Breast epithelium (tissue), 3 donors: Measurements from ENCODE around the gene ABCC4.

Experiments used
- POLR2A ChIP-seq: fragments of 450-650 bp; IDR thresholded peaks from one replicate; pipeline ENCODE4 v1.6.1; 2016; ENCODE audit warnings: antibody characterized with exemption, mild to moderate bottlenecking, moderate library complexity
- POLR2AphosphoS5 ChIP-seq, 3 donors: sonication (generic); formaldehyde crosslinking; IDR thresholded peaks; one replicate each; pipeline ENCODE4 v1.6.1; 2017; ENCODE audit warnings: antibody characterized with exemption in 3 of 3
- TF ChIP-seq, protein P1 (sequence below), 3 donors: fragments of 450-650 bp; IDR thresholded peaks; one replicate each; pipeline ENCODE4 v1.5.1; 2016 to 2017; ENCODE audit warnings: antibody characterized with exemption in 3 of 3, mild to moderate bottlenecking in 3 of 3, moderate library complexity in 3 of 3

DNA sequence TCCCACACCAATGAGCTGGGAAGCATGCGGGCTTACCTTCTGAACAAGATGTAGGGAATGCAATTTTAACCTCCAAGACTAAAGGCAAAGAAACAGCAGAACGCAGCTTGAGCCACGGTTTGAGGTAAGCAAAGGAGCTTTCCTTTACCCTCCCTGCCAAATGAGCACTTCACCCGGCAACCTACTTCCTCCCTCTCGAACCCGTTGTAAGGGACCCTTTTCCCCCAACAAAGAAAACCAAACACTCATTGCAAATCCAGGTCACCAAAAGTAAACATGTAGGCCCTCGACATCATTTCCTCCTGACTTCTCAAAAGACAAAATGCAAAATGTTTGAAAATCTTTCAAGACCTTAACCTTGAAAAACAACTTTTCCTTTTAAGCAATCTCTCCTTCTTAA, 65.3 kb downstream of the ABCC4 start:
- TF ChIP-seq POLR2A: no peak
- no peak for TF ChIP-seq POLR2AphosphoS5 (IDR thresholded peaks at IDR 0.05)
- TF ChIP-seq, protein P1, sequence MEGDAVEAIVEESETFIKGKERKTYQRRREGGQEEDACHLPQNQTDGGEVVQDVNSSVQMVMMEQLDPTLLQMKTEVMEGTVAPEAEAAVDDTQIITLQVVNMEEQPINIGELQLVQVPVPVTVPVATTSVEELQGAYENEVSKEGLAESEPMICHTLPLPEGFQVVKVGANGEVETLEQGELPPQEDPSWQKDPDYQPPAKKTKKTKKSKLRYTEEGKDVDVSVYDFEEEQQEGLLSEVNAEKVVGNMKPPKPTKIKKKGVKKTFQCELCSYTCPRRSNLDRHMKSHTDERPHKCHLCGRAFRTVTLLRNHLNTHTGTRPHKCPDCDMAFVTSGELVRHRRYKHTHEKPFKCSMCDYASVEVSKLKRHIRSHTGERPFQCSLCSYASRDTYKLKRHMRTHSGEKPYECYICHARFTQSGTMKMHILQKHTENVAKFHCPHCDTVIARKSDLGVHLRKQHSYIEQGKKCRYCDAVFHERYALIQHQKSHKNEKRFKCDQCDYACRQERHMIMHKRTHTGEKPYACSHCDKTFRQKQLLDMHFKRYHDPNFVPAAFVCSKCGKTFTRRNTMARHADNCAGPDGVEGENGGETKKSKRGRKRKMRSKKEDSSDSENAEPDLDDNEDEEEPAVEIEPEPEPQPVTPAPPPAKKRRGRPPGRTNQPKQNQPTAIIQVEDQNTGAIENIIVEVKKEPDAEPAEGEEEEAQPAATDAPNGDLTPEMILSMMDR (IDR thresholded peaks at IDR 0.05): no peak
